Measurements from ENCODE around the gene LHFPL6.

Gene LHFPL6

DNA sequence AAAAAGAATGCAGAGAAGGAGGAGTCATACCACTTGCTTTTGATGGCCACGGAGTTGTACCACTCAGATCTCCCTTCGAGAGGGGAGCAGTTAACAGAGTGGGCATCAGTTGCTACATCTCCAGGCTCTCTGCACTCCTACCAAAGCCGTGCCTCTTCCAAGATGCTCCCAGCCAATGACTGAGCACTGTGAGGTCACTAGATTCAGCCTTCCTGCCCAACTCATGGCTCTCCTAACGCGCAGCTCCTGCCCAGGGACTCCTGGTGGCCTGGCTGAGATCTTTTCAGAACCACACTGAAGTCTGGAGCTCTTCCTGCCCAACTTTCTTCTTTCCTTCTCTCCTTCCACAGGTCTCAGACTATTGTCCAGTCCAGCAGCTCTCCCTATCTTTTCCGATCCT, 66.7 kb downstream of the LHFPL6 start:
- no peak overlapping the region for H3K27ac ChIP-seq
- H3K4me3 ChIP-seq (ENCODE audit: low read depth in 1 of 2, low read length in 1 of 2) = no peak overlapping the region
- H3K9me3 ChIP-seq = no peaks in the 10 kb centered on the region
- no peaks in the 10 kb centered on the region for H3K4me1 ChIP-seq (ENCODE audit: control insufficient read depth in 1 of 2, insufficient read depth in 1 of 2, low read depth in 1 of 2, low read length in 1 of 2)
- H3K36me3 ChIP-seq = no peaks in the 10 kb centered on the region
- no peaks in the 10 kb centered on the region for H3K27me3 ChIP-seq
- TF ChIP-seq, protein P1, sequence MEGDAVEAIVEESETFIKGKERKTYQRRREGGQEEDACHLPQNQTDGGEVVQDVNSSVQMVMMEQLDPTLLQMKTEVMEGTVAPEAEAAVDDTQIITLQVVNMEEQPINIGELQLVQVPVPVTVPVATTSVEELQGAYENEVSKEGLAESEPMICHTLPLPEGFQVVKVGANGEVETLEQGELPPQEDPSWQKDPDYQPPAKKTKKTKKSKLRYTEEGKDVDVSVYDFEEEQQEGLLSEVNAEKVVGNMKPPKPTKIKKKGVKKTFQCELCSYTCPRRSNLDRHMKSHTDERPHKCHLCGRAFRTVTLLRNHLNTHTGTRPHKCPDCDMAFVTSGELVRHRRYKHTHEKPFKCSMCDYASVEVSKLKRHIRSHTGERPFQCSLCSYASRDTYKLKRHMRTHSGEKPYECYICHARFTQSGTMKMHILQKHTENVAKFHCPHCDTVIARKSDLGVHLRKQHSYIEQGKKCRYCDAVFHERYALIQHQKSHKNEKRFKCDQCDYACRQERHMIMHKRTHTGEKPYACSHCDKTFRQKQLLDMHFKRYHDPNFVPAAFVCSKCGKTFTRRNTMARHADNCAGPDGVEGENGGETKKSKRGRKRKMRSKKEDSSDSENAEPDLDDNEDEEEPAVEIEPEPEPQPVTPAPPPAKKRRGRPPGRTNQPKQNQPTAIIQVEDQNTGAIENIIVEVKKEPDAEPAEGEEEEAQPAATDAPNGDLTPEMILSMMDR (IDR thresholded peaks at IDR 0.05) = no peak

DNA sequence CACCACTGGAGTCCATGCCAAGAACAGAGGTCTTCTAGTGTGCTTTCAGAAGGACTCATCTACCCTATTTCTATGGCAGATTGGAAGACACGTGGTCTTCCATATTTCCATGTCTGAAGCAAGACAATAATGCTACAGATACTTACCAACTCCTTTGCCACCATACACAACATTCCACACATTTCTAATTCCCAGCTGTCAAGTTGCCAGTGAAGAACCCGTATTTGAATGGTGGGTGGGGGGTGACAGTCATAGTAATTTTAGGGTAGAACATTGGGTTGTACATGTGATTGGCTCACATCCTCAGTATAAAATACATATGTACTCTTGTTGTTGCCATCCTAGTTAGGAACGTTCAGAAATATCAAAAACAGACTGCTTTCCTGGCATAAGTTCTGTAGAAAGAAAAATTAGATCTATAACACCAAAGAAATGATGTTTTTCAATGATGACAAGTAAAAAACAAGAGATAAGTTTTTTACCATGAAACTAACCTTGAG, 69.3 kb downstream of the LHFPL6 start:
- Histone ChIP-seq H3K27me3 (no peaks in the 10 kb centered on the region), H3K4me1 (ENCODE audit: control insufficient read depth in 1 of 2, insufficient read depth in 1 of 2, low read depth in 1 of 2, low read length in 1 of 2) (no peaks in the 10 kb centered on the region), H3K36me3 (no peaks in the 10 kb centered on the region), H3K9me3 (no peaks in the 10 kb centered on the region), H3K27ac (no peak overlapping the region), H3K4me3 (ENCODE audit: low read depth in 1 of 2, low read length in 1 of 2) (no peak overlapping the region)
- TF ChIP-seq, protein P1 (IDR thresholded peaks at IDR 0.05) = no peak

DNA sequence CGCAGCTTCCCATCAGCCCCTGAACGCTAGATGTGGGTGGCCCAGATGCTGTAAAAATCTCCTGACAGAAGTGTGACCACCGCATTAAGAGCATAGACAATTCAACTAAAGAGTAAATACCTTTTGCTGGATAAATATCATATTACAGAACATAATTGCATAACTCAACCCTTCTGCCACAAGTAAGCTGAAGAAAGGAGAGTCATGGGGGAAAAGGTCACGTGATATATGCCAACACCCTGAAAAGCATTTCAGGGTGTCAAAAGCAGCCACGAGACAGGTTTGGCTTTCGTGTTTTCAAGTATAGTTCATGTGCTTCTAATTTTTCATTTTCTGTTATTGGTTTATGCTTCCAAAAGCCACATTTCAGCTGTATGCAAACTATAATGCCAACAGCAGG, 71.3 kb downstream of the LHFPL6 start:
- H3K36me3 ChIP-seq = no peaks in the 10 kb centered on the region
- H3K4me1 ChIP-seq (ENCODE audit: control insufficient read depth in 1 of 2, insufficient read depth in 1 of 2, low read depth in 1 of 2, low read length in 1 of 2) = no peaks in the 10 kb centered on the region
- H3K9me3 ChIP-seq = no peaks in the 10 kb centered on the region
- no peak overlapping the region for H3K27ac ChIP-seq
- TF ChIP-seq, protein P1 (IDR thresholded peaks at IDR 0.05) = no peak
- no peaks in the 10 kb centered on the region for H3K27me3 ChIP-seq
- no peak overlapping the region for H3K4me3 ChIP-seq (ENCODE audit: low read depth in 1 of 2, low read length in 1 of 2)

DNA sequence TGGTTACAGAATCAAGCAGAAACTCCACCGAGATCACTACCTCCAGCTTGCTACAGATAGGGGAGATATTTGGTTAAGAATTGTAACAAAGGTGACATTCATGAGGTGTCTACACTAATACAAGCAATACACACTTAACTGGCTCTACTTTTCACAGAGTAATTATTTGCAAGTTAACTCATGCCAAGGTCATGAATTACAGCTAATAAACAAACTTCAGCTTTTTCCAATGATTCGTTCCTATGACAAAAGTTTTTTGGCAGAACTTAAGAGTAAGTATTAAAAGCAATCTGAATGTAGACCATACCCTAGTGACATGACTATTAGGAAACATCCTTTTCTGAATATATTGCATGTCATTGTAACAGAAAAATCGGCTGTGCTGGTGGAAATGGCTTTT, 72.1 kb downstream of the LHFPL6 start:
- H3K9me3 ChIP-seq = no peaks in the 10 kb centered on the region
- no peaks in the 10 kb centered on the region for H3K27me3 ChIP-seq
- TF ChIP-seq, protein P1 (IDR thresholded peaks at IDR 0.05) = no peak
- no peaks in the 10 kb centered on the region for H3K36me3 ChIP-seq
- no peaks in the 10 kb centered on the region for H3K4me1 ChIP-seq (ENCODE audit: control insufficient read depth in 1 of 2, insufficient read depth in 1 of 2, low read depth in 1 of 2, low read length in 1 of 2)
- H3K27ac ChIP-seq = no peak overlapping the region
- no peak overlapping the region for H3K4me3 ChIP-seq (ENCODE audit: low read depth in 1 of 2, low read length in 1 of 2)

- TF ChIP-seq, protein P1 (IDR thresholded peaks at IDR 0.05) = no peak
- no peaks in the 10 kb centered on the region for H3K36me3 ChIP-seq
- H3K27me3 ChIP-seq = no peaks in the 10 kb centered on the region
- H3K4me1 ChIP-seq (ENCODE audit: control insufficient read depth in 1 of 2, insufficient read depth in 1 of 2, low read depth in 1 of 2, low read length in 1 of 2) = no peaks in the 10 kb centered on the region
- no peak overlapping the region for H3K27ac ChIP-seq
- H3K4me3 ChIP-seq (ENCODE audit: low read depth in 1 of 2, low read length in 1 of 2) = no peak overlapping the region
- H3K9me3 ChIP-seq = no peaks in the 10 kb centered on the region
Observed at GRCh38 chr13:39528661-39528980, 74.4 kb downstream of the LHFPL6 start.
